GM13977 (cell line): ENCODE data around the gene MKLN1.

ENCODE experiments used
- DNase-seq: peaks from one replicate; pipeline ENCODE4 v3.0.0; 2012; ENCODE audit warnings: low spot score
- CTCF ChIP-seq: IDR thresholded peaks from 2 replicates; pipeline ENCODE4 v1.5.1; 2012; ENCODE audit warnings: mild to moderate bottlenecking, control low read depth; ENCODE audit not compliant: insufficient read depth; ENCODE audit errors: extremely low read depth, missing control alignments
- in situ Hi-C: fragments of 300-500 bp; cut with MboI; formaldehyde crosslinking; loops from one replicate; pipeline ENCODE4 v1.12.0; 2022; ENCODE audit warnings: low sequenced_read_pairs, low pct_unique_long_range_greater_than_20kb, mixed read lengths, inconsistent platforms; ENCODE audit not compliant: unreplicated experiment

MKLN1 gene

GRCh38 chr7:131342864-131343442 lies 15.3 kb downstream of the MKLN1 start:
- no peak for DNase-seq
- no peak for TF ChIP-seq CTCF
- in situ Hi-C loops: no loop called here

GRCh38 chr7:131346885-131347592 lies 19.4 kb downstream of the MKLN1 start:
- no peak for DNase-seq
- TF ChIP-seq CTCF: no peak

GRCh38 chr7:131352032-131352431 lies 24.4 kb downstream of the MKLN1 start:
- DNase-seq: no peak
- in situ Hi-C loops: no loop called here
- no peak for TF ChIP-seq CTCF

More at GRCh38 chr7:131346885-131347592, 19.4 kb downstream of the MKLN1 start:
- in situ Hi-C loops: no loop called here

GRCh38 chr7:131354390-131354789 lies 26.7 kb downstream of the MKLN1 start:
- in situ Hi-C loops: no loop called here
- no peak for DNase-seq
- no peak for TF ChIP-seq CTCF

- no peak for DNase-seq
- in situ Hi-C loops: no loop called here
- no peak for TF ChIP-seq CTCF
These were observed 28.5 kb downstream of the MKLN1 start for GRCh38 chr7:131355917-131356777.

GRCh38 chr7:131357282-131357880 lies 29.7 kb downstream of the MKLN1 start:
- TF ChIP-seq CTCF: no peak
- in situ Hi-C loops: no loop called here
- no peak for DNase-seq
